Prostate gland (tissue), 2 donors: ENCODE measurements around the gene TMEM123. TPM values are rescaled to one million over a fixed set of nuclear protein-coding genes. Genes with fewer than 3 reads are reported as not detected.

Experiments used
- DNase-seq: peaks from one replicate; pipeline ENCODE4 v3.0.0-alpha.2; 2019; ENCODE audit warnings: low spot score
- H3K27ac ChIP-seq, 2 donors: fragments of 200-600 bp; sonication (generic); 2 replicates each; pipeline ENCODE4 v1.5.1; 2017 to 2019
- H3K27me3 ChIP-seq: fragments of 200-600 bp; sonication (generic); replicated peaks from 2 replicates; pipeline ENCODE4 v1.5.1; 2019; ENCODE audit not compliant: insufficient read depth
- H3K36me3 ChIP-seq, 2 donors: fragments of 200-600 bp; sonication (generic); 1 replicate in 1 of 2; 2 replicates in 1 of 2; pipeline versions ENCODE4 v1.5.1 to v1.8.1; 2017 to 2019
- H3K4me1 ChIP-seq: fragments of 200-600 bp; sonication (generic); replicated peaks from 2 replicates; pipeline ENCODE4 v1.5.1; 2019
- H3K4me3 ChIP-seq, 2 donors: fragments of 200-600 bp; sonication (generic); 2 replicates each; pipeline ENCODE4 v1.5.1; 2017 to 2019
- H3K9me3 ChIP-seq: fragments of 200-600 bp; sonication (generic); 2 replicates; pipeline ENCODE4 v1.5.1; 2017
- CTCF ChIP-seq, 4 experiments: fragments of 200-600 bp in 2 of 4; fragments of 450-650 bp in 2 of 4; sonication (generic) in 2 of 4; IDR thresholded peaks; 1 replicate in 3 of 4; 2 replicates in 1 of 4; pipeline ENCODE4 v1.5.1; 2016 to 2019; ENCODE audit warnings: antibody characterized with exemption in 4 of 4, mild to moderate bottlenecking in 2 of 4, moderate library complexity in 2 of 4
- POLR2A ChIP-seq: fragments of 450-650 bp; IDR thresholded peaks from one replicate; pipeline ENCODE4 v1.6.1; 2016; ENCODE audit warnings: antibody characterized with exemption, mild to moderate bottlenecking
- POLR2AphosphoS5 ChIP-seq: sonication (generic); formaldehyde crosslinking; IDR thresholded peaks from one replicate; pipeline ENCODE4 v1.6.1; 2017; ENCODE audit warnings: antibody characterized with exemption
- WGBS: methylation state at CpG from one replicate; pipeline ENCODE4 v1.1.5; 2018; 5-methylcytosine and 5-hydroxymethylcytosine counted together
- intact Hi-C: fragments of 100-400 bp; cut with DNase I; formaldehyde crosslinking; loops from one replicate; pipeline ENCODE4 v1.14.2; 2022
- total RNA-seq, 2 donors: library from RNA; depleted of rRNA; stranded (reverse); fragments of >200 nt; gene quantifications; one replicate each; pipeline ENCODE4 v1.1.0, GENCODE V29; 2016

TMEM123 gene
- total RNA-seq, 2 donors from 2014 or later, result 205 to 227 TPM

DNA sequence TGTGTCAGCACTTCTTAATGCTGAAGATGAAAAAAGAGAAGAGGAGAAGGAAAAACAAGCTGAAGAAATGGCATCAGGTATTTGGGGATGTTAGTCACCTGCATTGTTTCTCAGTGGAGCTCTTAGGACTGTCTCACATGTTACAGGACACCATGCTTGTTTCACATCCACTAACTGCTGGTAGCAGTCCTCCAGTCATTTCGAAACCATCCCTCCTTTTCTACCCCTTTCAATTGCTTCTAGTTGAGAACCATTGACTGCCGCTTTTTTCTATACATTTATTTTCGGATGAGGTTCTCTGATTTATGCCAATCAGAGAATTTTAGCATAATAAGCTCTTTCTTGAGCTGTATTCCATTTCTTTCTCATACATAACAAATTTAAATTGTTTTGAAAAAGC, 84.1 kb downstream of the TMEM123 start:
- no peak overlapping the region for H3K4me3 ChIP-seq
- WGBS, result 95% methylated on average over 3 of the region's 3 CpGs
- H3K27me3 ChIP-seq, result no peaks in the 10 kb centered on the region
- no peak for TF ChIP-seq POLR2A
- TF ChIP-seq CTCF (IDR thresholded peaks at IDR 0.05), result no peak
- no peak for TF ChIP-seq POLR2AphosphoS5
- no peaks in the 10 kb centered on the region for H3K36me3 ChIP-seq
- intact Hi-C loops, result no loop called here
- H3K4me1 ChIP-seq, result peaks cover 8% of the 10 kb centered on the region
- H3K9me3 ChIP-seq, result no peaks in the 10 kb centered on the region
- DNase-seq, result no peak
- H3K27ac ChIP-seq, result no peak overlapping the region

GRCh38 chr11:102367364-102367763, 85.2 kb downstream of the TMEM123 start:
- no peaks in the 10 kb centered on the region for H3K36me3 ChIP-seq
- TF ChIP-seq CTCF (IDR thresholded peaks at IDR 0.05) (peak in 3 of 4 experiments; percentile 16 to 26 (median 26)), POLR2AphosphoS5 (no peak)

DNA sequence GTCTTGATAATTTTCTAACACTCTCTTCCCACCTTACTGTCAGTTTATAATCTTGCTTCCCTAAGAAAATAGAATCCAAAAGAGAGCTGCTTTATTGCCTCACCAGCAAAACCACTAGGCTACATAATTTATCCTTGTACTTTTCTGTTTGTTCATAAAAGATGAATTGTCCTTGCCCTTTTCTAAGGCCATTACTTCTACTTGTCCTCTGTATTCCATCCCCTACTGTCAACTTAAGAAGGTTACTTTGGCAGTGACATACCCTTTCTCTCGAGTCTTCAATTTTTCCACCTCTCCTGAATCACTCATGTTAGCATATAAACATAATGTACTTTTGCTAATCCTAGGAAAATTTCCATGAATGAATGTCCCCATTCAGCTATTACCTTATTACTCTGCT, 87.6 kb downstream of the TMEM123 start:
- Histone ChIP-seq H3K4me1 (peaks cover 8% of the 10 kb centered on the region), H3K27ac (peak overlapping the region in 1 of 2 donors; percentile 19), H3K27me3 (no peaks in the 10 kb centered on the region), H3K4me3 (no peak overlapping the region), H3K9me3 (no peaks in the 10 kb centered on the region), H3K36me3 (no peaks in the 10 kb centered on the region)
- TF ChIP-seq POLR2AphosphoS5, result peak; percentile 68
- no peak for TF ChIP-seq CTCF (IDR thresholded peaks at IDR 0.05)
- TF ChIP-seq POLR2A, result no peak
- WGBS, result 46% methylated on average over 1 of the region's 1 CpG
- no peak for DNase-seq
- intact Hi-C loops, result no loop called here

More at GRCh38 chr11:102367364-102367763, 85.2 kb downstream of the TMEM123 start:
- intact Hi-C loops, result no loop called here
- peaks cover 8% of the 10 kb centered on the region for H3K4me1 ChIP-seq
- no peaks in the 10 kb centered on the region for H3K9me3 ChIP-seq
- no peaks in the 10 kb centered on the region for H3K27me3 ChIP-seq
- no peak overlapping the region for H3K4me3 ChIP-seq
- DNase-seq, result no peak
- H3K27ac ChIP-seq, result no peak overlapping the region
- 22% methylated on average over 6 of the region's 6 CpGs for WGBS

- no peaks in the 10 kb centered on the region for H3K9me3 ChIP-seq
- no peaks in the 10 kb centered on the region for H3K36me3 ChIP-seq
- H3K27me3 ChIP-seq, result no peaks in the 10 kb centered on the region
- no peak overlapping the region for H3K4me3 ChIP-seq
- H3K27ac ChIP-seq, result no peak overlapping the region
- peaks cover 8% of the 10 kb centered on the region for H3K4me1 ChIP-seq
- no peak for DNase-seq
- no peak for TF ChIP-seq CTCF (IDR thresholded peaks at IDR 0.05)
- no peak for TF ChIP-seq POLR2A
- no peak for TF ChIP-seq POLR2AphosphoS5
- over 99% methylated on average over 5 of the region's 5 CpGs for WGBS
- intact Hi-C loops, result no loop called here
Measured at GRCh38 chr11:102361086-102362031, 91.2 kb downstream of the TMEM123 start.

- 95% methylated on average over 3 of the region's 3 CpGs for WGBS
- H3K4me1 ChIP-seq, result peaks cover 6% of the 10 kb centered on the region
- intact Hi-C loops, result no loop called here
- H3K27me3 ChIP-seq, result no peaks in the 10 kb centered on the region
- DNase-seq, result no peak
- no peaks in the 10 kb centered on the region for H3K9me3 ChIP-seq
- no peak overlapping the region for H3K4me3 ChIP-seq
- H3K36me3 ChIP-seq, result no peaks in the 10 kb centered on the region
- TF ChIP-seq POLR2AphosphoS5, result no peak
- TF ChIP-seq POLR2A, result no peak
- TF ChIP-seq CTCF (IDR thresholded peaks at IDR 0.05), result no peak
- no peak overlapping the region for H3K27ac ChIP-seq
Measured at GRCh38 chr11:102360681-102361080, 91.9 kb downstream of the TMEM123 start.
